ENCODE results near the gene NACAD. TPM values are rescaled to one million over a fixed set of nuclear protein-coding genes. Genes with fewer than 3 reads are reported as not detected.
A peak's percentile ranks its signal among the peaks of the same experiment; 100 is the strongest.

Gene NACAD
- total RNA-seq, 2 experiments from 2014 or later, result 0.05 to 0.16 TPM

DNA sequence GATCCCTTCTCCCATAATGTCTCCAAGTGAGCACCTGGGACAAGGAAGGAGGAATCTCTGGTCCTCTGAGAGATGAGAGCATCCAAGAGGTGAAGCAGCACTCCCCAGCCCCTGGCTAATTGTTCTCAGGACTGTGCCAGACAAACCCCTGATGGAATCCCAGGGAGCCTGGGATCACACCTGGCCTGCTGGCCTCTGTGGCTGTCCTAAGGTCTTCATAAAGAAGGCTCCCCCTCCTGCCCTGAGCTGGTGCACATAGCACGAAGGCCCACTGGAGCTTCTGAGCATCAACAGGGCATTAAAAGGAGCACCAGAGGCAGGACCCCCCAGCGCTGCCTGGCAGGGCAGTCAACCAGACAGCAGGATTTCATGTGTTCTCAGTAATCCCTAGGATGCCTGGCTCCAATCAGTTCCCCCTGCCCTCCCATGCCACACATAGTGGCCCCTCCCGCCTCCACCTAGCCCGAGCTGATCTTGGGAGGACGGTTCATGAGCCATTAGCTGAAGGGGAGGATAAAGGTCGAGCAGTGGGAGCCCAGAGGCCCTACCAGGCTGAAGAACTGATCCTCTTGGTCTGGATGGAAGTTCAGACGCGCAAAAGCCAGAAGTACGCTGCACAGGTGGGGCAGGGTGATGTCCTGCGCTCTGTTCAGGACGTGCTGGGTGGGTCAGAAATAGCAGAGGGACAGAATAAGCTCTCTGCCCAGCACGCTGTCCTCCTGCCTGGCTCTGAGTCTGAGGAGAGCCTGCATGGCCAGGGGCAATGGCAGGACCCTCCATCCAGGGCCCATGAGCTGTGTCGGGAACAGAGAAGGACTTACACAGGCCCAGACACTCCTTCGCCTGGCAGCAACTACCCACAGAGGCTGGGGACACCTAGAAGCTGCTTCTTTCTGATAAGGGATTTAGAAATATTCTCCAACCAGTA, 14.3 kb upstream of the NACAD start:
- ChIA-PET CTCF (interaction anchor here (1.0 kb wide), 1 partner anchor 35 kb away, joined by 4 read pairs; no protein-coding TSS in a partner anchor), POLR2A (interaction anchor here (0.5 to 0.8 kb wide), 3 partner anchors 8 to 108 kb away, joined by 3 to 4 read pairs (median 4); partner anchors contain the start of gene TBRG4)
- ATAC-seq (no peak), DNase-seq (no peak)
- Mint-ChIP-seq H3K27ac (no peak overlapping the region), H3K9me3 (ENCODE audit: insufficient read depth) (no peaks in the 10 kb centered on the region), H3K4me1 (ENCODE audit: low read depth) (peaks cover 13% of the 10 kb centered on the region), H3K4me3 (no peak overlapping the region), H3K36me3 (ENCODE audit: low read depth) (peaks cover 63% of the 10 kb centered on the region), H3K27me3 (ENCODE audit: low read depth) (no peaks in the 10 kb centered on the region)

- Mint-ChIP-seq H3K27ac (no peak overlapping the region), H3K9me3 (ENCODE audit: insufficient read depth) (no peaks in the 10 kb centered on the region), H3K27me3 (ENCODE audit: low read depth) (no peaks in the 10 kb centered on the region), H3K4me1 (ENCODE audit: low read depth) (peaks cover 1% of the 10 kb centered on the region), H3K36me3 (ENCODE audit: low read depth) (peaks cover 51% of the 10 kb centered on the region), H3K4me3 (no peak overlapping the region)
- ChIA-PET CTCF (no interaction called here), POLR2A (no interaction called here)
- DNase-seq (no peak), ATAC-seq (no peak)
Observed at GRCh38 chr7:45101748-45102147, 13.0 kb upstream of the NACAD start.

DNA sequence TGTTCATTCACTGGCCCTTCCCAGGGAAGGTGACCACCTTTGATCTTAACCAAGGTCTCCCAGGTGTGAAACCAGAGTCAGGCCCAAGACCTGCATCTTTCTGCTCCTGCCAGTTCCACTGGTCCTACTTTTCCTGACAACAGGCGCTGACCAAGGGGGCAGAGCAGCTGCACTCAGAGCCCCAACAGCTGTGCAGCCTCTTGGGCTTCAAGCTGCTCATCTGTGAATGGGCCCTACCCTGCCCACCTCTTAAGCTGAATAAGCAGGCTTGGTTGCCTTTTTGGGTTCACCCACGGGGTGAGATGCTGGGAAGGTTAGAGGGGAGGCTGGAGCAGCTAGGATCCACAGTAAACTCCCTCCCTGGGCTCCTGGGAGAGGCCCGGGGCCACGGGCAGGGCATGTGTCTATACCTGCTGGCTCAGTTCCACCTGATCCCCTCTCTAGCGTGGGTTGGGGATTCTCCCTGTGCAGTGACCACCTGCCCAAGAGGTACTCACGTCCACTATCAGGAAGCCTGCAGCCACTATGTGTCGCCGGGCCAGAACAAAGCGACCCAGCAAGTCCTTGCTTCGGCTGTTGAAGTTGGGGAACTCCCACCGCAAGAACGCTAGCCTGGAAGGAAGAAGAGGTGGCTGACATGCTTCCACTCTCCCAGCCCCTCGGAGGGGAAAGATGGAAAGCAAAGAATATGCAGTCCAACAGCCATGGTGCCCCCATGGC, 12.2 kb upstream of the NACAD start:
- peaks cover 45% of the 10 kb centered on the region for H3K36me3 Mint-ChIP-seq (ENCODE audit: low read depth)
- CTCF ChIA-PET, result interaction anchor here (0.6 kb wide), 1 partner anchor 13 kb away, joined by 3 read pairs; no protein-coding TSS in a partner anchor
- no peak overlapping the region for H3K4me3 Mint-ChIP-seq
- peaks cover 1% of the 10 kb centered on the region for H3K4me1 Mint-ChIP-seq (ENCODE audit: low read depth)
- ATAC-seq (no peak), DNase-seq (no peak)
- H3K27me3 Mint-ChIP-seq (ENCODE audit: low read depth), result no peaks in the 10 kb centered on the region
- H3K27ac Mint-ChIP-seq, result no peak overlapping the region
- POLR2A ChIA-PET, result interaction anchor here (0.9 to 1.2 kb wide), 2 partner anchors 10 to 31 kb away, joined by 3 read pairs; no protein-coding TSS in a partner anchor
- H3K9me3 Mint-ChIP-seq (ENCODE audit: insufficient read depth), result no peaks in the 10 kb centered on the region

DNA sequence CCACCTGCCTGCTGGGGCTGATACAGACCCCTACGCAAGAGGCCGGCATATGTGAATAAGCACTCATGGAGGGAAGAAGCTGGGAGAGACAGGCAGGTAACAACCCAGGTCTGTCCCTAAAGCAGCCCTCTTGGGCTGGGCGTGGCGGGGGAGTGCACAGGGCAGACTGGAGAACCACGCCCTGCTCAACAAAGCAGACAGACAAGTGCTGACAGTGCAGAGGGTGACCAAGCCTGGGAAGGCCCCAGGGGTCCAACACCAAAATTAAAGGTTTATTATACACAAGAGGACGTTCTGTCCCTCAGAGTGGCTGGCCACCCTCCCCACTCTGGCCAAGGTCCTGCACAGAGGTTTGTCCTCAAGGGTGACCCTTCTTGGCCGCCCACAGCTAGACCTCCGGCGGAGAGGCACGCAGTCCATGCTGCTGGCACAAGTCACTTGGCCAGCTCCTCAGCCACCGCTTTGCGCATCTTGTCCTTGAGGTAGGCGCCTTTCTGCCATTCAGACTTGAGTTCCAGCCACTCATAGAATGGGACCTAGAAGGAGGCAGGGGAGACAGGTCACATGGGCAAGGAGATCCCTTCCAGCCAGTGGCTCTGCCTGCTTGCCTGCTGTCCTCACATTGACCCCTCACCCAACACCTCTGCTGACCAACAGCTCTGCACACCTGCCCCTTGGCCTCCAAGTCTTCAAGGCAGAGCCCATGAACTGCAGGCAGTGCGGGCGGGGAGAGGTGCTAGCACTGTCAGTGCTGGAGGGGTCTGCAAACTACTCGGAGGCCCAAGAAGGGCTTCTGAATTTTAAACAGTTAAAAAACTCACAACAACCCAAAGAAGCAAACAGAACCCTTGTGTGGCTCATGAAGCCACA, 11.4 kb upstream of the NACAD start:
- no peak overlapping the region for H3K27ac Mint-ChIP-seq
- ChIA-PET POLR2A (interaction anchor here (0.7 to 1.6 kb wide), 5 partner anchors 10 to 525 kb away, joined by 3 to 6 read pairs (median 3); no protein-coding TSS in a partner anchor), CTCF (no interaction called here)
- no peak overlapping the region for H3K4me3 Mint-ChIP-seq
- H3K36me3 Mint-ChIP-seq (ENCODE audit: low read depth), result peaks cover 37% of the 10 kb centered on the region
- ATAC-seq (no peak), DNase-seq (no peak)
- no peaks in the 10 kb centered on the region for H3K27me3 Mint-ChIP-seq (ENCODE audit: low read depth)
- H3K9me3 Mint-ChIP-seq (ENCODE audit: insufficient read depth), result no peaks in the 10 kb centered on the region
- H3K4me1 Mint-ChIP-seq (ENCODE audit: low read depth), result peaks cover 1% of the 10 kb centered on the region

GRCh38 chr7:45098983-45099839, 10.4 kb upstream of the NACAD start:
- peaks cover 32% of the 10 kb centered on the region for H3K36me3 Mint-ChIP-seq (ENCODE audit: low read depth)
- H3K9me3 Mint-ChIP-seq (ENCODE audit: insufficient read depth), result no peaks in the 10 kb centered on the region
- peaks cover 1% of the 10 kb centered on the region for H3K4me1 Mint-ChIP-seq (ENCODE audit: low read depth)
- CTCF ChIA-PET, result no interaction called here
- H3K27me3 Mint-ChIP-seq (ENCODE audit: low read depth), result no peaks in the 10 kb centered on the region
- no peak overlapping the region for H3K4me3 Mint-ChIP-seq
- ATAC-seq (no peak), DNase-seq (no peak)
- POLR2A ChIA-PET, result interaction anchor here (0.6 to 1.6 kb wide), 4 partner anchors 13 to 525 kb away, joined by 3 to 6 read pairs (median 4); no protein-coding TSS in a partner anchor
- H3K27ac Mint-ChIP-seq, result no peak overlapping the region

DNA sequence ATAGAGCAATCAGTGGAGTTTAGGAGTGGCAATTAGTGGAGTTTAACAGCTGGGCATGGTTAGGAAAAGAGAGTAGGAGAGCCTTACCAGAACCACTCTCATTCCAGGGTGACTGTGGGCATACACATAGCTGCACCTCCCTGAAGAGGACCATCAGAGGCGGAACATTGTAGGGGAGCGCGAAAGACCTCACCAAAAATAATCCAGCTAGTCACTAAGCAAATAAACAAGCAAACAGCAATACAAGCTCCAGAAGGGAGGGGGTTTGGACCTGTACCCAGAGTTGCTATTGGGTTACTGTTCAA, 4.1 kb upstream of the NACAD start:
- ChIA-PET CTCF (interaction anchor here (1.0 to 1.9 kb wide), 3 partner anchors 22 to 119 kb away, joined by 3 to 6 read pairs (median 3); no protein-coding TSS in a partner anchor), POLR2A (interaction anchor here (0.6 kb wide), 1 partner anchor 12 kb away, joined by 3 read pairs; no protein-coding TSS in a partner anchor)
- Mint-ChIP-seq H3K27ac (no peak overlapping the region), H3K27me3 (ENCODE audit: low read depth) (peaks cover 24% of the 10 kb centered on the region), H3K36me3 (ENCODE audit: low read depth) (no peaks in the 10 kb centered on the region), H3K4me3 (no peak overlapping the region), H3K9me3 (ENCODE audit: insufficient read depth) (no peaks in the 10 kb centered on the region), H3K4me1 (ENCODE audit: low read depth) (peaks cover 9% of the 10 kb centered on the region)
- ATAC-seq (no peak), DNase-seq (no peak)

GRCh38 chr7:45092100-45092930, 3.5 kb upstream of the NACAD start:
- ATAC-seq (no peak), DNase-seq (no peak)
- H3K4me3 Mint-ChIP-seq, result no peak overlapping the region
- CTCF ChIA-PET, result interaction anchor here (1.0 to 1.9 kb wide), 3 partner anchors 23 to 119 kb away, joined by 3 to 6 read pairs (median 3); no protein-coding TSS in a partner anchor
- H3K27me3 Mint-ChIP-seq (ENCODE audit: low read depth), result peaks cover 24% of the 10 kb centered on the region
- POLR2A ChIA-PET, result interaction anchor here (0.6 kb wide), 1 partner anchor 12 kb away, joined by 3 read pairs; no protein-coding TSS in a partner anchor
- H3K4me1 Mint-ChIP-seq (ENCODE audit: low read depth), result peaks cover 9% of the 10 kb centered on the region
- H3K36me3 Mint-ChIP-seq (ENCODE audit: low read depth), result no peaks in the 10 kb centered on the region
- H3K27ac Mint-ChIP-seq, result no peak overlapping the region
- H3K9me3 Mint-ChIP-seq (ENCODE audit: insufficient read depth), result no peaks in the 10 kb centered on the region

DNA sequence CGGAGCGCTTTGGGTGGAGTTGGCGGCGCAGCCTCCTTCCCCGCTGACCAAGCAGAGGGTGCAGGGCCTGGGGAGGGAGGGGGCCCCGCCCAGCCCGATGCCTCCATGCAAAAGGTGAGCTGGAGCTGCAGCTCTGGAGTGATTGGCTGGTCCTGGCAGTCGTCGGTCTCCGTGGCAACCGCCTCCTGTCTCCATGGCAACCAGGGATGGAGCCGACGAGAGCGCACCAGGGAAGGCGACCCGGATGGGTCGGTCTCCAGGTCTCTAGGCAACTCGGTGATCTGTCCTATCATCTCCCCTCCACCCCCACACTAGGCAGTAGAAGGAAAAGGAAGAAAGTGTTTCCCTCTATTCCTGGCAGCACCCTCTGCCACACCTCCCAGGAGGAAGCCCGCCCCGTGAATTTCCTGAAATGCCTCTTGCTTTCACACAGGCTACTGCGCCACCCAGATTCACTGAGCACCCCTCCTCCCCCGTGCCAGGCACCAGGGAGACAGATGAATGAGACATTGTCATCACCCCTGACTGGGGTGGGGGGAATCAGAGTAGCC, 647 bp upstream of the NACAD start:
- Mint-ChIP-seq H3K27me3 (ENCODE audit: low read depth) (peaks cover 24% of the 10 kb centered on the region), H3K27ac (no peak overlapping the region), H3K4me3 (peak overlapping the region; percentile 68), H3K4me1 (ENCODE audit: low read depth) (peaks cover 9% of the 10 kb centered on the region), H3K9me3 (ENCODE audit: insufficient read depth) (no peaks in the 10 kb centered on the region), H3K36me3 (ENCODE audit: low read depth) (no peaks in the 10 kb centered on the region)
- DNase-seq (peak; percentile 75), ATAC-seq (peak; percentile 51)
- POLR2A ChIA-PET, result interaction anchor here (0.6 to 1.3 kb wide), 2 partner anchors 22 to 733 kb away, joined by 3 to 6 read pairs; partner anchors contain the start of gene TBRG4
- CTCF ChIA-PET, result interaction anchor here (0.7 to 1.1 kb wide), 3 partner anchors 18 to 232 kb away, joined by 3 to 4 read pairs (median 3); no protein-coding TSS in a partner anchor

DNA sequence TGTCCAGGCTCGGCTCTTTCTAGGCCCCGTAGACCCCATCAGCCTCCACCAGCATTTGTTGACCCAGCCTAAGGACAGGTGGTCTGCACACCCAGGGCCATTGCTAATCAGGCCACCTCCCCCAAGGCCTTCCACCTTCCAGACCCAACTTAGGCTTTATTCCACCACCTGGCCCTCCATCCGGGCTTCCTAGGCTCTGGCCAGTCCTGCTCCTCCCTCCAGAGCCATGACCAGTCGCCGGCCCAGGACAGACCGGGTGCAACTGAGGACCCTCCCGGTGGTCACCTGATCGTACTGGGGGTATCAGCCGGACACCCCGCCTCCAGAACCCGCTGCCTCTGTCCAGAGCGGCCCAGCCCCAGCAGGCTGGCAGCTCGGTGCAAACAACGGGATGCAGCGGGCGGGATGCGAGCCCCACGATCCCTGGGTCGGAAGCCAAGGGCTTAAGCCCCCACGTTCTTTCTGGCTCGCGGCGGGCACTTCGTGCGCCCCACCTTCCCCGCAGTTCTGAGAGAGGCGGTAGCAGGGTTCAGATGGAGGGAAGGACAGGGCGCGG, 545 bp downstream of the NACAD start:
- CTCF ChIA-PET, result no interaction called here
- no peak for ATAC-seq
- Mint-ChIP-seq H3K9me3 (ENCODE audit: insufficient read depth) (no peaks in the 10 kb centered on the region), H3K36me3 (ENCODE audit: low read depth) (no peaks in the 10 kb centered on the region), H3K4me1 (ENCODE audit: low read depth) (peaks cover 9% of the 10 kb centered on the region), H3K27ac (no peak overlapping the region), H3K4me3 (peak overlapping the region; percentile 36), H3K27me3 (ENCODE audit: low read depth) (peaks cover 21% of the 10 kb centered on the region)
- POLR2A ChIA-PET, result interaction anchor here (1.6 kb wide), 1 partner anchor 22 kb away, joined by 4 read pairs; no protein-coding TSS in a partner anchor
- DNase-seq, result no peak

Measured in activated CD8-positive, alpha-beta T cell treated with anti-CD3 and anti-CD28 coated beads, Interleukin-2, amount 10 ng/mL, durations not matched to agents 7 days and 5 days (primary cell).